Measurements from ENCODE around the gene AFF1.

Gene AFF1

GRCh38 chr4:86934771-86935565 is at the start of gene AFF1:
Gene AFF1 (plus strand): TSS chr4:86935011. CDS start chr4:86948534, 13,523 bp downstream.
- peak; percentile 84 to 87 for DNase-seq

DNA sequence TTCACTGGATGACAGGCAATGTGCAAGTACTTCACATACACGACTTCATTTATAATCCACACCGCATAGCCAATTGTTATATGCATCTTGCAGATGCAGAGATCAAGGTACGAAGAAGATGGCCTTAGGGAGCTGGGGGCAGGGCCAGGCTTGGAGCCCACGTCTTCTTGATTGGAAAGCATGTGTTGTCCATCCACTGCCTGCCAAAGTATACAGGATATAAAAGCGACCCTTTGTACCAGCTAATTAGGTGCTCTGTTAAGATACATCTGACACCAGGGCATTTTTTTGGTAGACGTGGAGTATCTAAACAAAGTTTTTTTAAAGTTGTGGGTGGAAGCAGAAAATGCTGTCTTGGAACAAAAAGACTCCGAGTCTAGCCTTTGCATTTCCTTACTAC is 44.0 kb upstream of the AFF1 start:
- DNase-seq = no peak

- peak; percentile 41 to 65 for DNase-seq
These were observed 42.8 kb upstream of the AFF1 start, which contains the start of gene C4orf36 for GRCh38 chr4:86891762-86892635. Gene C4orf36 (minus strand): TSS chr4:86892422. CDS start chr4:86891520, 902 bp downstream.

- peak in 1 of 2 experiments; percentile 18 for DNase-seq
These were observed 42.2 kb upstream of the AFF1 start for GRCh38 chr4:86892636-86892960.

- DNase-seq = no peak
These were observed 41.7 kb upstream of the AFF1 start for GRCh38 chr4:86893136-86893535.

- no peak for DNase-seq
These were observed 40.4 kb upstream of the AFF1 start for GRCh38 chr4:86894455-86894854.

DNA sequence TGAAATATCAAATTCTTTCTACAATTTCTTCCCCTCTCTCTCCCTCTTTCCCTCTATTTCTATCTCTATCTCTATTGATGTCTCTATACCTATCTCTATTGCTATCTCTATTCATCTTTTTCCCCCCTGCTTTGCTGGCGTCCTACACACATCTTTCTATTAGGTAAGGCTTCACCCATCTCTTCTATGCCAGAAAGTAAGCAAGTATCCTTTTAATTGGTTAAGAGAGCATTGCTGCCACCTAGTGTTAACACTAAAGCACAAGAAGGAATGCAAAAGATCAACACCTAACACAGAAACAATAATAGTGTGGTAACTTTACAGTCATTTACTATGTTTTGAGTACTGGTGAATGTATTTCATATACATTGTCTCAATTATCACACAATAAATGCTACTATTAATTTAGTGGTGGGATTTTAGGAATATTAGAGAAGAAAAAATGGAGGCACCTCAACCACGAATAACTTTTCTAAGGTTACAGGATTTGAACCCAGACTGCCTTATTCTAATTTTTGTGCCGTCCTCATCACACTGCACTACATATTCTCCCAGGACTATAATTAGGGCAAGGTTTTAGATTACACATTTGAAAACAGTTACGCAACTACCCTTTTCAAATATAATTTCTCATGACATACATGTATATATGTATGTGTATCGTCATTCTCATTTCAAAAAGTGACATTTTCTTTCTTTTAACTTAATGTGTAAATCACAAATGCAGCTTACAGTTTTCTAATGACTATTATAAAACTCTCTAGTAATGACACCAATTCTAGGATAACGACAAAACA is 38.9 kb upstream of the AFF1 start:
- DNase-seq = peak; percentile 47 to 68

DNA sequence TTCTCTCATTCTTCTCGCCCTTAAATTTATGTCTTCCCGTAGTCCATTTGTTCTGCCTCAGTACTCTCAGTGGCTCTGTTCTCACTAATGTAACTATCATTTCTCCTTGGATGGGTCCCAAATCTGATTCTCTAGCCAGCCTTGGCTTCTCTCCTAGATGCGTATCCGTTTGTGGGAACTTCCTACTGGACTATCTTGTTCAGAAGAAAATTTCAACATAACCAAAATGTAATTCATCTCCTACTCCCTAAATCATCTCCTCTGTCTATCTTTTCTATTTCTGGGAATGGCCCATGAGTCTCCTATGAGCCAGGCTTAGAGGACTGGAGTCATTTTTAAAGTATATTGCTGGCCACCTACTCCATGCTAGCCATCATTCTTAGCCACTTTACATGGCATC is 38.2 kb upstream of the AFF1 start:
- DNase-seq = no peak

- no peak for DNase-seq
These were observed 36.2 kb upstream of the AFF1 start for GRCh38 chr4:86898562-86898961.

DNA sequence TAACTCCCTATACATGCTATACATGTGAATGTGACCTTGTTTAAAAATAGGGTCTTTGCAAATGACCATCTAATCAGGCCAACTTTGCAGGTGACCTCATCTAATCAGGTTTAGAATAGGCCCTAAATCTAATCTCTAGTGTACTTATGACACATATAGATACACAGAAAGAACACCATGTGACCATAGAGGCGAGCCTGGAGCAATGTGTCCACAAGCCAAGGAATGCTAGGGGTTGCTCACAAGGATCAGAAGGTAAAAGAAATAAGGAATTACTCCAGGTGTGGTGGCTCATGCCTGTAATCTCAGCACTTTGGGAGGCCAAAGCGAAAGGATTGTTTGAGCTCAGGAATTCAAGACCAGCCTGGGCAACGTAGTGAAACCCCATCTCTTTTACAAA is 32.9 kb upstream of the AFF1 start:
- no peak for DNase-seq

- DNase-seq = no peak
These were observed 26.6 kb upstream of the AFF1 start for GRCh38 chr4:86908251-86908657.

DNA sequence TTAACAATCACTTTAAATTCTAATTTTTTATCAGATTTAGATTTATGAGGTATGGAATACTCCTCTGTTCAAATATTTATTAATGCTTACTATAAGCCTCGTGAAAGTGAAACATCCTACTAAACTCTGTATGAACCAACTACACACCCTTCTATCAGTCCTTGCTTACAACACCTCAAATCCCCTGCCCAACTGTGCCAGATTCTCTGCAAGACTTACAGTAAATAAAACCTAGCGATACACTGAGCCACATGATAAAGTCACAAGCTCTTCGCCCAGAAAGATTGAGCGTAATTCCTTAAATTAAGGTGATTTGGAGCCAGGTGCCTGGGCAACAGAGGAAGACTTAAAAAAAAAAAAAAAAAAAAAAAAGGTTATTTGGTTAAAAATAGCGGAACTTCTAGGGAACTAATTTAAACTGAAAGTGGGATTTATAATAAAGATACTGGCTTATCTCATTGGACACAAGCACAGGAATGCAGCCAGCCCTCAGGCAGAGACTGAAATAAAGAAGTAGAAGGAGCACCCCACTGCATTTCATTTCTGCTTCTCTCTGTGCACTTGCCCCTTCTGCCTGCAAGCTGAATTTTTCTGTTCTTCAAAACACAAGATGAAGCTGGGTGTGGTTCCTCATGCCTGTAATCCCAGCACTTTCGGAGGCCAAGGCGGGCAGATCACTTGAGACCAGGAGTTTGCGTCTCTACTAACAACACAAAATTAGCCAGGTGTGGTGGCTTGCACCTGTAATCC is 25.1 kb upstream of the AFF1 start:
- DNase-seq = no peak

GRCh38 chr4:86910369-86910768 is 24.4 kb upstream of the AFF1 start:
- no peak for DNase-seq

- DNase-seq = no peak
These were observed 23.8 kb upstream of the AFF1 start for GRCh38 chr4:86910820-86911684.

DNA sequence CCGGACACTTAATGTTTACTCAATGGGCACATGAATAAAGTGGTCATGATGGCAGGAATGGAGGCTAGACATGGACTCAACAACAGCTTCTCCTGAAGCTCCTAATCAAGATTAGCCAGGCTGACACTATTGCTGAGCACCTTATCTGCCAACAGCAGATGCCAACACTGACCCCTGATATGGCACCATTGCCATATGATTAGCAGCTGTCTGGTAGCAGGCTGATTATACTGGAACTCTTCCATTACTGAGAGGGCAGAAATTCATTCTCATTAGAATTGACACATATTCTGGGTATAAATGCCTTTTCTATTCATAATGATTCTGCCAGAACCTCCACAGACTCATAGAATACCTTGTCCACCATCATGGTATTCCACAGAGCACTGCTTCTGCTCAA is 18.4 kb upstream of the AFF1 start:
- DNase-seq = no peak

- no peak for DNase-seq
These were observed 17.4 kb upstream of the AFF1 start for GRCh38 chr4:86917212-86918039.

GRCh38 chr4:86918539-86919072 is 16.2 kb upstream of the AFF1 start:
- no peak for DNase-seq

DNA sequence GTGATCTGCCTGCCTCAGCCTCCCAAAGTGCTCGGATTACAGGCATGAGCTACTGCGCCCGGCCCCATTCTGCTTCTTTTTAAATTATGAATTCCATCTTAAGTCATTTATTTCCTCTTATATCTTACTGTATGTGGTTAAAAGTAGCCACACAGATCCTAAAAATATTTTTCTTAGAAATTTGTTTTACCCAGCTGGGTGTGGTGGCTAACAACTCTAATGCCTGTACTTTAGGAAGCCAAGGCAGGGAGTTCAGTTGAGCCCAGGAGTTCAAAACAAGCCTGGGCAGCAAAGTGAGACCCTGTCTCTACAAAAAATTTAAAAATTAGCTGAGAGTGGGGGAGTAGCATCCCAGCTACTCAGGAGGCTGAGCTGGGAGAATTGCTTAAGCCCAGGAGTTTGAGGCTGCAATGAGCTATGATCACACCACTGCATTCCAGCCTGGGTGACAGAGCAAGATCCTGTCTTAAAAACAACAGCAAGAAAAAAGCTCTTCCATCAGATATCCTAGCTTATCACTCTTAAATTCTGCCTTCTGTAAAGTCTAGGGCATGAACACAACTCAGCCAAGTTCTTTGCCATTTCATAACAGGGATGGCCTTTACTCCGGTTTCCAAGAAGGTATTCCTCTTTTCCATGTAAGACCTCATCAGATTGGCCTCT is 15.1 kb upstream of the AFF1 start:
- DNase-seq = no peak

GRCh38 chr4:86921608-86922252 is 13.1 kb upstream of the AFF1 start:
- no peak for DNase-seq
